ENCODE data around the gene MTMR12.

MTMR12 gene

GRCh38 chr5:32301891-32302290 is 10.8 kb downstream of the MTMR12 start:
- no peaks in the 10 kb centered on the region for H3K79me1 ChIP-seq (ENCODE audit: low read length)
- WGBS (ENCODE audit: extremely low coverage, insufficient coverage, insufficient read length), result no CpG with 5 or more reads among the region's 2 CpGs

DNA sequence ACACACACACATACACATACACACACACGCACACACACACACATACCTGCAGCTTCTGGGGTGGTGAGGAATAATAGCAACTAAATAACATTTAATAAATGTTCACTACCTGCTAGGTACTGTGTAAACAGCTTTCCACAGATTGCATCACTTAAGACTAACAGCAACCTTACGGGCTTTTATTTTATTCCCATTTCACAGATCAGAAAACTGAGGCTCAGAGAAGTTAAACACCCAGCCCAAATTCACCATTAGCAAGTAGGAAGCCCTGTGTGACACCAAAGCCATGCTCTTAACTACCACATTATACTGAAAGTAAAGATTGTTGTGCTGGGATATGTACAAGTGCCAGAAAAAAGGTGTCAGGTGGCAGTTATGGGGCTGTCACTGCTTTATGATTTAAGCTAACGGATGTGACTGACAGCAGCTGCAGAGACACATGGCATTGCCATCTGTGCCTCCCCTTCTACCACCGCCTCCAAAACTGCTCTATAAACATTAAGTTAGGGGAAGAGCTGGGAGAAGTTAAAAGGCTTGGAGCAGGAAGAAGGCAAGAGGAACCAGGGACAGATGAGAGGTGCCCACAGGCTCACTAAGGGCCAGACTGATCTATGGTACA is 13.6 kb downstream of the MTMR12 start:
- Histone ChIP-seq H3K4me2 (ENCODE audit: low read length) (no peak overlapping the region), H3K4ac (ENCODE audit: low read depth, low read length) (peak overlapping the region; percentile 52), H3K36me3 (ENCODE audit: control insufficient read depth in 1 of 2, insufficient read depth in 2 of 2, low read length in 2 of 2) (no peaks in the 10 kb centered on the region), H3K27ac (ENCODE audit: low read depth, low read length) (no peak overlapping the region), H4K8ac (ENCODE audit: low read depth, low read length) (no peak overlapping the region), H4K12ac (ENCODE audit: low read depth, low read length) (no peak overlapping the region), H3K18ac (ENCODE audit: low read length) (no peak overlapping the region), H3K14ac (ENCODE audit: low read length) (no peak overlapping the region), H2AFZ (ENCODE audit: insufficient read depth, low read length, poor library complexity) (no peak overlapping the region), H3K9ac (ENCODE audit: low read length) (no peak overlapping the region), H2BK120ac (ENCODE audit: insufficient read depth, low read length, poor library complexity) (no peak overlapping the region), H2BK12ac (ENCODE audit: low read length) (no peak overlapping the region), H3K79me2 (ENCODE audit: control insufficient read depth, insufficient read depth, low read length, poor library complexity) (no peaks in the 10 kb centered on the region), H2AK5ac (ENCODE audit: low read length) (no peak overlapping the region), H2BK5ac (ENCODE audit: low read depth, low read length, poor library complexity) (no peak overlapping the region), H3K23ac (ENCODE audit: low read length) (no peak overlapping the region), H4K91ac (ENCODE audit: low read depth, low read length) (no peak overlapping the region), H3K4me1 (ENCODE audit: control insufficient read depth in 1 of 2, insufficient read depth in 2 of 2, low read length in 2 of 2) (peaks cover 0 to 4% of the 10 kb centered on the region in 2 experiments), H3K4me3 (ENCODE audit: low read depth, low read length) (no peak overlapping the region), H3K79me1 (ENCODE audit: low read length) (no peaks in the 10 kb centered on the region), H3K9me3 (ENCODE audit: insufficient read depth, low read depth, low read length) (no peaks in the 10 kb centered on the region), H3K27me3 (ENCODE audit: insufficient read depth, low read length) (no peaks in the 10 kb centered on the region)
- no peak for DNase-seq
- WGBS (ENCODE audit: extremely low coverage, insufficient coverage, insufficient read length), result no CpG with 5 or more reads among the region's 4 CpGs

More at GRCh38 chr5:32301891-32302290, 10.8 kb downstream of the MTMR12 start:
- Histone ChIP-seq H3K18ac (ENCODE audit: low read length) (no peak overlapping the region), H2AFZ (ENCODE audit: insufficient read depth, low read length, poor library complexity) (no peak overlapping the region), H3K4me3 (ENCODE audit: low read depth, low read length) (no peak overlapping the region), H2BK120ac (ENCODE audit: insufficient read depth, low read length, poor library complexity) (no peak overlapping the region), H2BK5ac (ENCODE audit: low read depth, low read length, poor library complexity) (no peak overlapping the region), H3K9me3 (ENCODE audit: insufficient read depth, low read depth, low read length) (no peaks in the 10 kb centered on the region), H4K91ac (ENCODE audit: low read depth, low read length) (no peak overlapping the region), H3K4me2 (ENCODE audit: low read length) (no peak overlapping the region), H3K9ac (ENCODE audit: low read length) (no peak overlapping the region), H3K14ac (ENCODE audit: low read length) (no peak overlapping the region), H2AK5ac (ENCODE audit: low read length) (no peak overlapping the region), H3K36me3 (ENCODE audit: control insufficient read depth in 1 of 2, insufficient read depth in 2 of 2, low read length in 2 of 2) (no peaks in the 10 kb centered on the region), H4K12ac (ENCODE audit: low read depth, low read length) (no peak overlapping the region), H2BK12ac (ENCODE audit: low read length) (no peak overlapping the region), H3K27ac (ENCODE audit: low read depth, low read length) (no peak overlapping the region), H4K8ac (ENCODE audit: low read depth, low read length) (no peak overlapping the region), H3K4me1 (ENCODE audit: control insufficient read depth in 1 of 2, insufficient read depth in 2 of 2, low read length in 2 of 2) (no peaks in the 10 kb centered on the region), H3K27me3 (ENCODE audit: insufficient read depth, low read length) (no peaks in the 10 kb centered on the region), H3K79me2 (ENCODE audit: control insufficient read depth, insufficient read depth, low read length, poor library complexity) (peaks cover 2% of the 10 kb centered on the region), H3K4ac (ENCODE audit: low read depth, low read length) (no peak overlapping the region), H3K23ac (ENCODE audit: low read length) (no peak overlapping the region)
- no peak for DNase-seq

GRCh38 chr5:32298059-32298415 is 14.7 kb downstream of the MTMR12 start:
- WGBS (ENCODE audit: extremely low coverage, insufficient coverage, insufficient read length), result no CpG with 5 or more reads among the region's 5 CpGs
- peak overlapping the region; percentile 45 for H2AFZ ChIP-seq (ENCODE audit: insufficient read depth, low read length, poor library complexity)
- no peak overlapping the region for H3K4ac ChIP-seq (ENCODE audit: low read depth, low read length)
- no peak overlapping the region for H3K4me2 ChIP-seq (ENCODE audit: low read length)
- no peaks in the 10 kb centered on the region for H3K79me1 ChIP-seq (ENCODE audit: low read length)
- H2BK120ac ChIP-seq (ENCODE audit: insufficient read depth, low read length, poor library complexity), result no peak overlapping the region
- H4K8ac ChIP-seq (ENCODE audit: low read depth, low read length), result no peak overlapping the region
- H3K9me3 ChIP-seq (ENCODE audit: insufficient read depth, low read depth, low read length), result no peaks in the 10 kb centered on the region
- H3K4me3 ChIP-seq (ENCODE audit: low read depth, low read length), result no peak overlapping the region
- H2AK5ac ChIP-seq (ENCODE audit: low read length), result no peak overlapping the region
- H3K27me3 ChIP-seq (ENCODE audit: insufficient read depth, low read length), result no peaks in the 10 kb centered on the region
- DNase-seq, result no peak
- H4K91ac ChIP-seq (ENCODE audit: low read depth, low read length), result no peak overlapping the region
- H3K18ac ChIP-seq (ENCODE audit: low read length), result no peak overlapping the region
- H3K79me2 ChIP-seq (ENCODE audit: control insufficient read depth, insufficient read depth, low read length, poor library complexity), result no peaks in the 10 kb centered on the region
- H3K27ac ChIP-seq (ENCODE audit: low read depth, low read length), result no peak overlapping the region
- H2BK12ac ChIP-seq (ENCODE audit: low read length), result no peak overlapping the region
- H3K14ac ChIP-seq (ENCODE audit: low read length), result no peak overlapping the region
- no peak overlapping the region for H3K23ac ChIP-seq (ENCODE audit: low read length)
- no peak overlapping the region for H3K9ac ChIP-seq (ENCODE audit: low read length)
- H3K36me3 ChIP-seq (ENCODE audit: control insufficient read depth in 1 of 2, insufficient read depth in 2 of 2, low read length in 2 of 2), result no peaks in the 10 kb centered on the region
- no peak overlapping the region for H2BK5ac ChIP-seq (ENCODE audit: low read depth, low read length, poor library complexity)
- H4K12ac ChIP-seq (ENCODE audit: low read depth, low read length), result no peak overlapping the region
- peaks cover 0 to 4% of the 10 kb centered on the region in 2 experiments for H3K4me1 ChIP-seq (ENCODE audit: control insufficient read depth in 1 of 2, insufficient read depth in 2 of 2, low read length in 2 of 2)

DNA sequence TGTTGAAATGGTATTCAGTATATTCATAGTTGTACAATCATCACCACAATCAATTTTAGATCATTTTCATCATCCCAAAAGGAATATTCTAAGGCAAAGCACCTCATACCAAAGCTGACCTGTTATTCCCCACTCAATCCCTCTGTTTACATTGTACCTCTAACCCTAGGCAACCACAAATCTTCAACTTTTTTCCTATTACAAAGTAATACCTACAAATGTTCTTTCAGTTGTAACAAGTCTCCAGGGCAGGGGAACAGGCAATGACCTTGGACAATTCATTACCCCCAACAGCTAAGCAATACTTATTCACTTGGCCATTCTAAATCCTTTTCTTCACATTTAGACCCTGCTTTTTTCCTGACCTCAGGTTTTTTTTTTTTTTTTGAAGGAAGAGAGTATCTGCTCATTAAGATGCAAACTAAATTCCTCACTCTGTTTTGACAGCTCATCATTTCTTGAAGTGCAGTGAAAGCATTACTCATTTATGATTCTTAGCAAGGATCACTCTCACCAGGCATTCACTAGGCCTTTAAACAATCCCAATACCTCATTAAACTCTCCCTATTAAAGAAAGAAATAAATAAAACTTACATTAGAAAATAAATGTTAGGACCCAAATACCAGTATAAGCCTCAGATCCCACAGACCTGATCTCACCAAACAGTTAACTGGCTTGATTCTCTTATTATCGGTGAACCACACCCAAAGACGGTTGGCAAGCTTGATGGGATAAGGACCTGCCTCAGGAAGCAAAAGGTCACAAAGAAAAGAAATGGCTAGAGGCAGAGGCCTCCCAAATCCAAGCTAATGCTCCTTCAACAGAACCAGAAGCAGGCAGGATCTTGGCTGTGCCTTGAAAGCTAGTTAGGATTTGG is 15.3 kb downstream of the MTMR12 start:
- no peak overlapping the region for H2BK120ac ChIP-seq (ENCODE audit: insufficient read depth, low read length, poor library complexity)
- no peak overlapping the region for H4K8ac ChIP-seq (ENCODE audit: low read depth, low read length)
- no peak overlapping the region for H4K12ac ChIP-seq (ENCODE audit: low read depth, low read length)
- H3K27ac ChIP-seq (ENCODE audit: low read depth, low read length), result no peak overlapping the region
- H3K27me3 ChIP-seq (ENCODE audit: insufficient read depth, low read length), result no peaks in the 10 kb centered on the region
- no peak overlapping the region for H2BK5ac ChIP-seq (ENCODE audit: low read depth, low read length, poor library complexity)
- H4K91ac ChIP-seq (ENCODE audit: low read depth, low read length), result no peak overlapping the region
- H3K4me2 ChIP-seq (ENCODE audit: low read length), result no peak overlapping the region
- no peak overlapping the region for H2AFZ ChIP-seq (ENCODE audit: insufficient read depth, low read length, poor library complexity)
- H2BK12ac ChIP-seq (ENCODE audit: low read length), result no peak overlapping the region
- no peak overlapping the region for H3K14ac ChIP-seq (ENCODE audit: low read length)
- no peaks in the 10 kb centered on the region for H3K9me3 ChIP-seq (ENCODE audit: insufficient read depth, low read depth, low read length)
- no peak overlapping the region for H3K23ac ChIP-seq (ENCODE audit: low read length)
- H2AK5ac ChIP-seq (ENCODE audit: low read length), result no peak overlapping the region
- H3K9ac ChIP-seq (ENCODE audit: low read length), result no peak overlapping the region
- H3K79me2 ChIP-seq (ENCODE audit: control insufficient read depth, insufficient read depth, low read length, poor library complexity), result no peaks in the 10 kb centered on the region
- peaks cover 0 to 4% of the 10 kb centered on the region in 2 experiments for H3K4me1 ChIP-seq (ENCODE audit: control insufficient read depth in 1 of 2, insufficient read depth in 2 of 2, low read length in 2 of 2)
- H3K4me3 ChIP-seq (ENCODE audit: low read depth, low read length), result no peak overlapping the region
- no CpG with 5 or more reads among the region's 2 CpGs for WGBS (ENCODE audit: extremely low coverage, insufficient coverage, insufficient read length)
- DNase-seq, result no peak
- no peaks in the 10 kb centered on the region for H3K79me1 ChIP-seq (ENCODE audit: low read length)
- no peak overlapping the region for H3K18ac ChIP-seq (ENCODE audit: low read length)
- no peaks in the 10 kb centered on the region for H3K36me3 ChIP-seq (ENCODE audit: control insufficient read depth in 1 of 2, insufficient read depth in 2 of 2, low read length in 2 of 2)
- H3K4ac ChIP-seq (ENCODE audit: low read depth, low read length), result no peak overlapping the region

Data from trophoblast cell (in vitro differentiated cells and primary cell).